ENCODE measurements around the gene SSH2.

GRCh38 chr17:29713626-29714025, 216.4 kb downstream of the SSH2 start:
- TF ChIP-seq CTCF (IDR thresholded peaks at IDR 0.05; ENCODE audit: low read length) = no peak
- no peak for TF ChIP-seq EZH2 (optimal IDR thresholded peaks at IDR 0.05; ENCODE audit: low read depth, low read length)
